Activated CD4-positive, alpha-beta T cell treated with anti-CD3 and anti-CD28 coated beads, Interleukin-2, amount 10 ng/mL, durations not matched to agents 24 days and 14 days (primary cell): ENCODE measurements around the gene KLF13. TPM values are rescaled to one million over a fixed set of nuclear protein-coding genes. Genes with fewer than 3 reads are reported as not detected.

ENCODE experiments used
- DNase-seq: peaks from one replicate; pipeline ENCODE4 v3.0.0; 2022
- H3K27ac Mint-ChIP-seq: one replicate; pipeline ENCODE4 v1.8.0; 2022; ENCODE audit warnings: mild to moderate bottlenecking, mixed read lengths
- H3K27me3 Mint-ChIP-seq: one replicate; pipeline ENCODE4 v1.8.0; 2022; ENCODE audit warnings: mixed read lengths
- H3K36me3 Mint-ChIP-seq: one replicate; pipeline ENCODE4 v1.8.0; 2022; ENCODE audit warnings: low read depth, mild to moderate bottlenecking, mixed read lengths
- H3K4me1 Mint-ChIP-seq: one replicate; pipeline ENCODE4 v1.8.0; 2021; ENCODE audit warnings: mixed read lengths
- H3K4me3 Mint-ChIP-seq: one replicate; pipeline ENCODE4 v1.8.0; 2022; ENCODE audit warnings: mild to moderate bottlenecking, moderate library complexity, mixed read lengths
- H3K9me3 Mint-ChIP-seq: one replicate; pipeline ENCODE4 v1.8.0; 2021; ENCODE audit warnings: mixed read lengths
- intact Hi-C: fragments of 100-400 bp; cut with micrococcal nuclease; formaldehyde crosslinking; loops from one replicate; pipeline ENCODE4 v1.15.1; 2023
- total RNA-seq: library from RNA; stranded (reverse); gene quantifications from 2 replicates; pipeline ENCODE4 v1.2.3, GENCODE V29; 2022

KLF13 gene
- total RNA-seq, 1 donor from 2014 or later, result 135 TPM

DNA sequence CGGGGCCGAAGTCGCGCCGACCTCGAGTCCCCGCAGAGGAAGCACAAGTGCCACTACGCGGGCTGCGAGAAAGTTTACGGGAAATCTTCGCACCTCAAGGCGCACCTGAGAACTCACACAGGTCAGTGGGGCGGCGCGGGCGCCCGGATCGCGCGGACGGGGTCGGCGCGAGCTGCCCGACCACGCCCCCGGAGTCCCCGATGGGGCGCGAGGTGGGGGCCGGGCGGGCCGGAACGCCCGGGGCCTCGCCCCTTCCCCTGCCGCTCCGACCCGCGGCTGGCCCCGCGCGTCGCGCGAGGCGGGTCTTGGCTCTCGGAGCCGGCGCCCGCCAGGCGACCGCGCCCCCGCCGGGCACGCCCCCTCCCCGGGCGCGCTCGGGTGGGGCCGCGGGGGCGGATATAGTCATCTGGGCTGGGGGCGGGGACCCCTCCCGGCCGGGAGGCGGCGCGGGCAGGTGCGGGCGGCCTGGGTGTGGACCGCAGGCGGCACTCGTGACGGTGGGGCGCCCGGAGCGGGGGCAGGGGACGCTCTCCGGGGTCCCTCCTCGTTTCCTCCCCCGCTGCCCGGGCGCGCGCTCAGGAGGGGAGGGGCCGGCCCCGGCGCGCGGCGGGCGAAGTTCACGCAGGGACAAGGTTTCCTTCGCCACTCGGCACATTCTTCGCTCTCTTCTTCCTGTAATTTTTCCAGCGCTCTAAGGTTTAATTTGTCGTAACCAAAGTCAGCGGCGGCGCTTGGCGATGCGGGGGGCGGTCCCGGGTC lies 1.2 kb downstream of the KLF13 start:
- no peaks in the 10 kb centered on the region for H3K9me3 Mint-ChIP-seq
- DNase-seq, result peak; percentile 94
- intact Hi-C loops, result loop anchor here (1.0 to 5.0 kb wide), 6 partner anchors 19 to 544 kb away; partner anchors contain the start of genes MTMR10 and OTUD7A
- H3K4me1 Mint-ChIP-seq, result peaks cover 62% of the 10 kb centered on the region
- H3K36me3 Mint-ChIP-seq, result peaks cover 28% of the 10 kb centered on the region
- peak overlapping the region; percentile 98 for H3K4me3 Mint-ChIP-seq
- H3K27ac Mint-ChIP-seq, result peak overlapping the region; percentile 91
- no peaks in the 10 kb centered on the region for H3K27me3 Mint-ChIP-seq

DNA sequence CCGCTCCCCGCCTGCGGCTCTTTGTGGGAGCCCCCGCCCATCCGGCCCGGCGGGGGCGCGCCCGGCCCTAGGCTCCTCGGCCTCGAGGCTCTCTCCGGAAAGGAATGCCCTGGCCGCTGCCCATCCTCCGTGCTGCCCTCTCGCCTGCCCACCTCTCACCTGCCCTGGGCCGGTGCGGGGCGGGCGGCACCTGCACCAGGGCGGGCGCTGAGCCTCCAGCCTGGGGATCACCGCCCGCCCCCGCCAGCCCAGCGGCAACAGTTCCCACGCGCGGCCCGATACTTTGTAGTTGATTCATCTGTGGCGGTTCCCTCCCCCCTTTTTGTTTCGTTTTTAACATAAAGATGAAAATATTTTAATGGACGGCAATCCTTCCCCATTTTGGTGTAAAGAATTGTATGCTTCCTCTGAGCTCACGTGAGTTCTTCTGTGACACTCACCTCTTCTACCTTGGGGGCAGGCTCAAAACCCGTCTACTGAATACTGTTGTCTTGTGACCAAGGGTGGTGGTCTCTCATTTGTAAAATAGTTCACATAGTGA lies 1.9 kb downstream of the KLF13 start:
- Mint-ChIP-seq H3K4me1 (peaks cover 61% of the 10 kb centered on the region), H3K4me3 (peak overlapping the region; percentile 98), H3K27me3 (no peaks in the 10 kb centered on the region), H3K36me3 (peaks cover 28% of the 10 kb centered on the region), H3K9me3 (no peaks in the 10 kb centered on the region), H3K27ac (peak overlapping the region; percentile 93)
- intact Hi-C loops, result loop anchor here (1.0 to 5.0 kb wide), 6 partner anchors 19 to 544 kb away; partner anchors contain the start of genes MTMR10 and OTUD7A
- DNase-seq, result peak; percentile 91

DNA sequence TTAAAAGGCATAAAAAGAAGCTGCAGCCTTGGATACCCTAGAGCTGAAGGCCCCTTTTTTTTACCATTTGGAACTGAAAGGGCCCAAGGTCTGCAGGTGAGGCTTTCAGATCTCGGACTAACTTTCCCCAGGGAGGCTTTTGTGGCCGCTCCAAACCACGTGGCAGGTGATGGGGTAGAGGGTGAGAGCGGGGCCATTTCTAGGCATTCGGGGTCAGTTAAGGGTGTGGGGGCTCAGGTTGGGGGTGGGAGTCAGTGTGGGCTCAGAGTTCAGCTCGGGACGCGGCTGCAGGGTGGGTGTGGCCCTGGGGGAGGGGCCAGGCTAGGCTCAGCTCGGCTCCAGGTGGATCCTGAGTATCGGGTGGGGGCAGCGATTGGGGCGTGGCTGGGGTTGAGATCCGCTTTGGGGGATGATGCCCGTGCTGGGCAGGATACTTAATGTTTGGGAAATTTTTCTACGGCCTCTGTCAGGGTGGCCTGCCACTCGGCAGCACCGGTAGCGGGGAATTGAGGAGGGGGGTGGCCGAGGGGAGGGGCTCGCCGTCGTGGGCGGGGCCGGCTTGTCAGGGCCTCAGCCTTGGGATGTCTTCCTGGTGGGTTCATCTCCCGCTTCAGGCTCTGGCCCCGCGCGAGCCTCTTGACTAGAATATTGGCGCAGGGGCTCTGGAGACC lies 2.5 kb downstream of the KLF13 start:
- Mint-ChIP-seq H3K27me3 (no peaks in the 10 kb centered on the region), H3K4me3 (peak overlapping the region; percentile 98), H3K27ac (peak overlapping the region; percentile 93), H3K9me3 (no peaks in the 10 kb centered on the region), H3K4me1 (peaks cover 62% of the 10 kb centered on the region), H3K36me3 (peaks cover 28% of the 10 kb centered on the region)
- DNase-seq, result peak; percentile 83
- intact Hi-C loops, result loop anchor here (1.0 to 5.0 kb wide), 7 partner anchors 9 to 543 kb away; partner anchors contain the start of genes MTMR10 and OTUD7A

DNA sequence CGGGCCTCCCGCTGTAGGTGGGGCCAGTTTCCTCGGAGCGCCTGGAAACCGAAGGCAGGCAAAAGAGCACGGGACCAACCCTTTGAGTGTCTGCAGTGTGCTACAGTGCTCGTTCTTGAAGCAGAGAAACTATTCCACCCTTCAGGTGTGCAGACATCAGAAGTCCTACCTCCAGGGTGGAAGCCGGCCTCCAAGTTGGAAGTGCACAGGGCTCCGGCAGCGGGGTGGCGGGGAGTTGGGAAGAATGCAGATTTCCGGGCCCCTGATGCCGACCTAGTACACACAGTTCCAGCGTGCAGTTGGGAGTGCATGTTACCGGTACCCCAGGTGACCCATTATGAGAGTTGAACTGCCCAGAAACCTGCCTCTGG lies 3.0 kb downstream of the KLF13 start:
- Mint-ChIP-seq H3K9me3 (no peaks in the 10 kb centered on the region), H3K4me1 (peaks cover 61% of the 10 kb centered on the region), H3K27ac (peak overlapping the region; percentile 93), H3K36me3 (peaks cover 27% of the 10 kb centered on the region), H3K27me3 (no peaks in the 10 kb centered on the region), H3K4me3 (peak overlapping the region; percentile 98)
- intact Hi-C loops, result loop anchor here (1.0 to 5.0 kb wide), 4 partner anchors 9 to 543 kb away; partner anchors contain the start of genes MTMR10 and OTUD7A
- DNase-seq, result no peak

DNA sequence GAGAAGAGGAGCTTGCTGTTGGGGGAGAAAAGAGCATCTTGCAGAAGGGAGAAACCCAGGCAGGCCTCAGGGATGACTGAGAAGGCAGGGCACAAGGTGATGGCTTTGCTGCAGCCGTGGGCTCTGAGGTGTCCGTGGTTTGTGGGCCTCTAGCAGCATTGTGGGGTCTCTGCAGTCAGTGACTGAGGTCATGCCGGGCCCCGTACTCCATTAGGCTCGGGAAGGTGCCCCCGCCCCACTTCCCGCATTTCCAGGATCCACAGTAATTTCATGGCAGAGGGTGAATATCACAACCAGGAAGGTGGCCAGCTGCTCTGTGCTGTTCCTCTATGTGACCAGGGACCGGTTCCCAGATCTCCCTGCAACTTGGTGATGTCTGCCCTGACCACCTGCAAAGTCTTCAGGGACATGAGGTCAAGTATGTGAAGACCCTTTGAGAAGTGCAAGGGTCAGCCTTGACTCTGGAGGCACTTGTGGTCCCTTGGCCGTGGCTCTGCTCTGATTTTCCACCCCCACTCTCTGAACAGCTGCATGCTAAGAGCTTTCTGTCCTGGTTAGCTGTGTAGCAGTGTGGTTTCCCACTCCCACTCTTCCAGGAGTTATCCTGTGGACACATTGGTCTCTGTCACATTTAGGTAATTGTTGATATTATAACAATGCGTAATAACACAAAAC lies 3.6 kb downstream of the KLF13 start:
- Mint-ChIP-seq H3K27ac (peak overlapping the region; percentile 93), H3K4me3 (peak overlapping the region; percentile 98), H3K4me1 (peaks cover 61% of the 10 kb centered on the region), H3K36me3 (peaks cover 32% of the 10 kb centered on the region), H3K27me3 (no peaks in the 10 kb centered on the region), H3K9me3 (no peaks in the 10 kb centered on the region)
- intact Hi-C loops, result no loop called here
- DNase-seq, result no peak

DNA sequence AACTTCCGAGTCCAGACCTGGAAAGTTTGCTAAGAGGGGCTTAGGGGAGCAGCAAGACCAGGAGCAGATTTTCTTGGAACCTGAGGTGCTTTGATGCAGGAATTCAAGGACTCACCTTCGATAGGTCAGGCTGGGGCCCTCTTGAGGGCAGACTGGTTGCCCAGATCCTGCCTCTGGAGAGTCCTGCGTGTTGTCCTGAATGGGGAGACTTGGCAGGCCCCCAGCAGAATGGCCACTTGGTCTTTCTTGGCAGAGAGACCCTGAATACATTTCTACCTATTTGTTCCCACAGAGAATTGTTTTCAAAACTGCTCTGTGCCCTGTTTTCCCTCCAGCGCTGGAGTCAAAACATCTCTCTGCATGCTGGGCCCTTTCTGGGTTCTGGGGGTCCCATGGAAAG lies 4.2 kb downstream of the KLF13 start:
- no peaks in the 10 kb centered on the region for H3K9me3 Mint-ChIP-seq
- DNase-seq, result no peak
- peaks cover 63% of the 10 kb centered on the region for H3K4me1 Mint-ChIP-seq
- H3K27me3 Mint-ChIP-seq, result no peaks in the 10 kb centered on the region
- intact Hi-C loops, result no loop called here
- no peak overlapping the region for H3K27ac Mint-ChIP-seq
- H3K4me3 Mint-ChIP-seq, result peak overlapping the region; percentile 98
- peaks cover 32% of the 10 kb centered on the region for H3K36me3 Mint-ChIP-seq

DNA sequence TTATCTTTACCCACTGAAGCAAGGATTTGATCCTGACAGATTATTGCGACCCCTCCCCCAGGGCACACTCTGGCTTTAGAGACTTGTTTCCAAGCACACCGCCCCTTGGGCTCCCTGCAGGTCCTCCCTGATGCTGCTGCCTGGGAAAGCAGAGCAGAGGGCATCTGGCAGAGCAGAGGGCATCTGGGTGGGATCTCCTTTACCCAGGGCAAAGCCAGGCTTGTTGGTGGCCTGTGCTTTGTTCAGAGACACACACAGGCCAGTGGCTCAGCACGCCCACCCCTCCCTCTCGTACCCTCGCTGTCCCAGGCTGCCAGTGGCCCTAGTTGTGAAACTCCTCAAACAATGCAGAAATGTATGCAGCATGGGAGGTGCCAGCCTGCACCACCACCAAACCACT lies 4.8 kb downstream of the KLF13 start:
- H3K36me3 Mint-ChIP-seq, result peaks cover 32% of the 10 kb centered on the region
- intact Hi-C loops, result no loop called here
- DNase-seq, result no peak
- H3K27ac Mint-ChIP-seq, result peak overlapping the region; percentile 61
- no peaks in the 10 kb centered on the region for H3K27me3 Mint-ChIP-seq
- H3K4me1 Mint-ChIP-seq, result peaks cover 69% of the 10 kb centered on the region
- H3K9me3 Mint-ChIP-seq, result no peaks in the 10 kb centered on the region
- H3K4me3 Mint-ChIP-seq, result peak overlapping the region; percentile 98

DNA sequence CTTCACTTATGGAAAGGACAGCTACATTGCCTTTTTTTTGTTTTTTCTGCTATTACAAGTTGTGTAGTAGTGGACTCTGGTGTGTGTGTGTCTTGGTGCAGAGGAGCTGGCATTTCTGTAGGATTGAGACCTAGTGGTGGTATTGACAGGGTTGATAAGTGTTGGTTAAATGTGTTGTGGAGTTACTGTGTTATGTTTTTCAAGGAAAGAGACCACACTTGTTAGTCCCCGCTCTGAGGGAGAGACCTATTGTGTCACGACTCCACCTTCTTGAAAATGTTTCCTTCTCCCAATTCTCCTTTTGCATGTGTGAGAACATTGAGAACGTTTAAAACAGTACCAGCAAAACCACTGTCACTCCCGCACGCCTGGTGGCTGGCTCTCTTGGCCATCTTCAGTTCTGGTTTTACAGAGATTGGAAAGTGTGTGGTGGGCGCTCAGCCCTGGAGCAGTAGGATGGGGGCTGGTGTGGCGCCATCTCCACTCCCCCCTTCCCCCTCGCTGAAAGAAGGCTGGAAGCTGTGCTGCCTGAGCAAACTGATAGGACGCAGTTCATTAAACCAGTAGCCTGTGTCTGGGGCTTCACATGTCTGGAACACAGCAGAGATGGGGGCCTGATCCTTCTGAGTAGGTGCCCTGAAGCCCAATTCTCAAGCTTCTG lies 5.5 kb downstream of the KLF13 start:
- peaks cover 76% of the 10 kb centered on the region for H3K4me1 Mint-ChIP-seq
- peaks cover 34% of the 10 kb centered on the region for H3K36me3 Mint-ChIP-seq
- peak overlapping the region; percentile 98 for H3K4me3 Mint-ChIP-seq
- intact Hi-C loops, result no loop called here
- H3K27ac Mint-ChIP-seq, result peak overlapping the region; percentile 61
- H3K9me3 Mint-ChIP-seq, result no peaks in the 10 kb centered on the region
- DNase-seq, result no peak
- H3K27me3 Mint-ChIP-seq, result no peaks in the 10 kb centered on the region

DNA sequence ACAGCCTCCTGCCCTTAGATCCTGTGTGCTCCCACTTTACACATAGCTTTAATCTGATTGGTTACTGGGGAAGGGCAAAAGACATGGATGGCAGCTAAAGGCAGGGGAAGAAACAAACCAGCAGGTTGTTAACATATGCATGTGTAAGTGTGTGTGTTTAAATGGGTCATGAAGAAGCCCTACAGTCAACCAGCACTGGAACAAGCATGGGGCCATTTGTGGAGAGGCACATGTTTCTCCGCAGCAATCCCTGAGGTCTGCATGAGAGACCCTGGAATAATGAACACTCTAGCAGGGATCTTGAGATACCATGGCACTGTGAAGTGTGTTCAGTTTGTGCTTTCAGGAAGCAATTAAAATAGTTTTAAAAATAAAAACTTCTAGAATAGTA lies 6.0 kb downstream of the KLF13 start:
- peak overlapping the region; percentile 98 for H3K4me3 Mint-ChIP-seq
- peak overlapping the region; percentile 61 for H3K27ac Mint-ChIP-seq
- peaks cover 34% of the 10 kb centered on the region for H3K36me3 Mint-ChIP-seq
- peaks cover 80% of the 10 kb centered on the region for H3K4me1 Mint-ChIP-seq
- intact Hi-C loops, result no loop called here
- no peak for DNase-seq
- no peaks in the 10 kb centered on the region for H3K9me3 Mint-ChIP-seq
- H3K27me3 Mint-ChIP-seq, result no peaks in the 10 kb centered on the region

DNA sequence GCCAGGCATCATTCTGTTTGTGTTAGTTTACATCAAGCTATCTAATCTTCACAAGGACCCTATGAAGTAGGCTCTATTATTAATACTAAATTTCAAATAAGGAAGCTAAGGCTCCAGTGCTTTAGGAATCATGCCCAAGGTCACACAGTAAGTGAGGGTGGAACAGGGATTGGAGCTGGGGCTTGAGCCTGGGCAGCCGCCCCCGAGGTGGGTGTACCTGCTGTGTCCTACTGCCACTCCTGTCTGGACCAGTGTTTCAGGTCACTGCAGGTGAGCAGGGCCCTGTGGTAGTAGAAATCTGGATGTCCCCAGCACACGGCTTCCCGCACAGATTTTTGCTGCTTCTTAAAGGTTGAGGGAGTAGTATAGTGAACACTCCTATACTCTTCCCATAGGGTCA lies 6.5 kb downstream of the KLF13 start:
- Mint-ChIP-seq H3K4me3 (no peak overlapping the region), H3K4me1 (peaks cover 84% of the 10 kb centered on the region), H3K36me3 (peaks cover 34% of the 10 kb centered on the region), H3K27ac (no peak overlapping the region), H3K27me3 (no peaks in the 10 kb centered on the region), H3K9me3 (no peaks in the 10 kb centered on the region)
- no peak for DNase-seq
- intact Hi-C loops, result no loop called here

DNA sequence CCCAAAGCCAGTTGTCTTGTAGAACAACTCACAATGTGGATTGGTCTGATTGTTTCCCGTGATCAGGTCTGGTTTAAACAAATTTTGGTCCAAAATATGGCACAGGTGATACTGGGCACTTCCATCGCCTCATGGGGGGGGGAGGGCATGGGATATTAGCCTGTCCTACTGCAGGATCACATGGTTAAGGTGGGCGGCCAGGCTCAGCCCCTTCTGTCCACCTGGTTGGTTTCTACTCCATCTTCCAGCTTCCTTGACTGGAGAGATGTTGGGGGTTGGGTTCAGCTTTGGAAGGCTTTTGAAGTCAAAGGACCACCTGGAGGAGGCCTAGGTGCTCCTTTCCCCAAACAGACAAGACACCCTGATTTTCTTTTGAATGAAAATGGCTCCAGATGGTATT lies 7.2 kb downstream of the KLF13 start:
- H3K4me3 Mint-ChIP-seq, result no peak overlapping the region
- H3K27me3 Mint-ChIP-seq, result no peaks in the 10 kb centered on the region
- H3K9me3 Mint-ChIP-seq, result no peaks in the 10 kb centered on the region
- no peak for DNase-seq
- peaks cover 29% of the 10 kb centered on the region for H3K36me3 Mint-ChIP-seq
- peaks cover 87% of the 10 kb centered on the region for H3K4me1 Mint-ChIP-seq
- H3K27ac Mint-ChIP-seq, result no peak overlapping the region
- intact Hi-C loops, result no loop called here

DNA sequence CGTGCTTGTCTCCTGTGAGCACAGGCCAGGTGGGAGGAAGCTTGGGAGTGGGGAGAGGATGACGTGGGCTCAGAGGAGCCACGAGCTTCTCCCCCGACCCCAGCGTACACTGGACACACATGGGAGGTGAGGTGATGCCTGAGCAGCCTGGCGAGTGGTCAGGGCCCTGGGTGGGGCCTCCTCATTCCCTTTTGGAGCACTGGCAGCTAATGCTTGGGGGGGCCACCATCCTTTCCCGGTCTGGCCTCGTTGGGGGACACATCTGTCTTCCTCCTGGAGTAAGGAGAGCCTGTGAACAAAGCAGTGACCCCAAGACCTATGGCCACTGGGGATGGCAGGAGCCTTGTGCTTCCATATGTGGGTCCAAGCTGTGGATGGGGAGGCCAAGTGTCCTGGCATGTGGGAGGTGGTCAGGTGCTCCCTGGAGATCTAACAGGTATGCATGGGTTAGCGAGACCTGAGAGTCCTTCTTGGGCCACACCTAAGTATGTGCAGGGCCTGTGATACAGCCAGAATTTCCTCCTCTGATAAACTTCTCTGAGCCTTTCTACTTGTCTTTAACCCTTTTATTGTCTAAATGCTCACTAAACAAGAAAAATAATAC lies 9.5 kb downstream of the KLF13 start:
- Mint-ChIP-seq H3K4me3 (peak overlapping the region; percentile 28), H3K4me1 (peaks cover 84% of the 10 kb centered on the region), H3K27ac (peak overlapping the region; percentile 74), H3K36me3 (peaks cover 21% of the 10 kb centered on the region), H3K27me3 (no peaks in the 10 kb centered on the region), H3K9me3 (no peaks in the 10 kb centered on the region)
- DNase-seq, result peak; percentile 56
- intact Hi-C loops, result no loop called here
